HEK293 (cell line): ENCODE data around the gene PPP2R5E.

ENCODE experiments used
- CTCF ChIP-seq: fragments of 450-650 bp; formaldehyde crosslinking; IDR thresholded peaks from 2 replicates; pipeline ENCODE4 v1.5.1; 2016; ENCODE audit warnings: missing biosample characterization, missing genetic modification characterization
- GLI2 ChIP-seq: fragments of 450-650 bp; formaldehyde crosslinking; IDR thresholded peaks from 2 replicates; pipeline ENCODE4; 2017; ENCODE audit warnings: missing biosample characterization, missing genetic modification characterization, low read depth, borderline replicate concordance
- HOXA7 ChIP-seq: sonication (generic); formaldehyde crosslinking; IDR thresholded peaks from 2 replicates; pipeline ENCODE4 v1.8.1; 2022; ENCODE audit warnings: missing genetic modification reagents, borderline replicate concordance
- REST ChIP-seq: fragments of 450-650 bp; formaldehyde crosslinking; IDR thresholded peaks from 2 replicates; pipeline ENCODE4 v1.5.1; 2016; ENCODE audit warnings: missing biosample characterization, missing genetic modification characterization
- WT1 ChIP-seq: fragments of 450-650 bp; formaldehyde crosslinking; IDR thresholded peaks from 2 replicates; pipeline ENCODE4 v1.5.1; 2016; ENCODE audit warnings: missing biosample characterization, missing genetic modification characterization
- ZBTB21 ChIP-seq: fragments of 450-650 bp; formaldehyde crosslinking; IDR thresholded peaks from 2 replicates; pipeline ENCODE4 v1.5.1; 2017; ENCODE audit warnings: missing biosample characterization, missing genetic modification characterization
- ZBTB49 ChIP-seq: fragments of 450-650 bp; formaldehyde crosslinking; IDR thresholded peaks from 2 replicates; pipeline ENCODE4 v1.5.1; 2016; ENCODE audit warnings: missing biosample characterization, missing genetic modification characterization, low read depth
- ZNF292 ChIP-seq: fragments of 450-650 bp; formaldehyde crosslinking; IDR thresholded peaks from 2 replicates; pipeline ENCODE4 v1.5.1; 2016; ENCODE audit warnings: low read depth, missing biosample characterization, missing genetic modification characterization, borderline replicate concordance
- ZNF362 ChIP-seq: fragments of 450-650 bp; formaldehyde crosslinking; IDR thresholded peaks from 2 replicates; pipeline ENCODE4 v1.5.1; 2016; ENCODE audit warnings: missing biosample characterization, missing genetic modification characterization
- ZNF391 ChIP-seq: fragments of 450-650 bp; formaldehyde crosslinking; IDR thresholded peaks from 2 replicates; pipeline ENCODE4 v1.5.1; 2016; ENCODE audit warnings: low read depth, missing biosample characterization, missing genetic modification characterization, borderline replicate concordance
- ZNF501 ChIP-seq: fragments of 450-650 bp; formaldehyde crosslinking; IDR thresholded peaks from 2 replicates; pipeline ENCODE4 v1.5.1; 2016; ENCODE audit warnings: missing biosample characterization, missing genetic modification characterization
- ZNF785 ChIP-seq: fragments of 450-650 bp; formaldehyde crosslinking; IDR thresholded peaks from 2 replicates; pipeline ENCODE4 v1.5.1; 2016; ENCODE audit warnings: missing biosample characterization, missing genetic modification characterization
- ZSCAN4 ChIP-seq: fragments of 450-650 bp; formaldehyde crosslinking; IDR thresholded peaks from 2 replicates; pipeline ENCODE4 v1.5.1; 2017; ENCODE audit warnings: missing biosample characterization, missing genetic modification characterization

GRCh38 chr14:63477556-63477955 lies 65.6 kb downstream of the PPP2R5E start:
- no peak for TF ChIP-seq CTCF (tag by site-specific recombination)
- TF ChIP-seq ZNF292 (tag by site-specific recombination), result no peak
- no peak for TF ChIP-seq REST
- TF ChIP-seq ZNF391 (tag by site-specific recombination), result no peak
- no peak for TF ChIP-seq ZSCAN4 (tag by site-specific recombination)
- no peak for TF ChIP-seq ZBTB21 (tag by site-specific recombination)
- no peak for TF ChIP-seq ZBTB49 (tag by site-specific recombination)
- no peak for TF ChIP-seq WT1 (tag by site-specific recombination)
- TF ChIP-seq HOXA7 (CRISPR knock-in tag), result no peak
- TF ChIP-seq ZNF501 (tag by site-specific recombination), result no peak
- no peak for TF ChIP-seq GLI2 (tag by site-specific recombination)
- no peak for TF ChIP-seq ZNF785 (tag by site-specific recombination)
- TF ChIP-seq ZNF362 (tag by site-specific recombination), result no peak
